ENCODE results near the gene ATG5.

The ATG5 gene

GRCh38 chr6:106186714-106187113, 138.8 kb downstream of the ATG5 start:
- Histone ChIP-seq H3K4me1 (ENCODE audit: insufficient read depth, low read length) (no peaks in the 10 kb centered on the region), H3K9ac (ENCODE audit: low read length) (no peak overlapping the region), H3K27ac (ENCODE audit: low read depth, low read length) (no peak overlapping the region), H3K4me3 (ENCODE audit: low read depth in 1 of 2, low read length in 2 of 2) (no peak overlapping the region), H3K36me3 (ENCODE audit: insufficient read depth, low read length) (peaks cover 6% of the 10 kb centered on the region), H3K9me3 (ENCODE audit: low read length) (no peaks in the 10 kb centered on the region), H3K27me3 (ENCODE audit: control insufficient read depth in 1 of 2, insufficient read depth in 2 of 2, low read length in 2 of 2) (no peaks in the 10 kb centered on the region)

- Histone ChIP-seq H3K36me3 (ENCODE audit: insufficient read depth, low read length) (peaks cover 6% of the 10 kb centered on the region), H3K4me1 (ENCODE audit: insufficient read depth, low read length) (no peaks in the 10 kb centered on the region), H3K27ac (ENCODE audit: low read depth, low read length) (no peak overlapping the region), H3K9ac (ENCODE audit: low read length) (no peak overlapping the region), H3K9me3 (ENCODE audit: low read length) (no peaks in the 10 kb centered on the region), H3K4me3 (ENCODE audit: low read depth in 1 of 2, low read length in 2 of 2) (no peak overlapping the region), H3K27me3 (ENCODE audit: control insufficient read depth in 1 of 2, insufficient read depth in 2 of 2, low read length in 2 of 2) (no peaks in the 10 kb centered on the region)
These were observed 139.4 kb downstream of the ATG5 start for GRCh38 chr6:106186172-106186571.

- Histone ChIP-seq H3K4me3 (ENCODE audit: low read depth in 1 of 2, low read length in 2 of 2) (no peak overlapping the region), H3K9me3 (ENCODE audit: low read length) (no peaks in the 10 kb centered on the region)
These were observed 139.9 kb downstream of the ATG5 start for GRCh38 chr6:106185615-106186014.

DNA sequence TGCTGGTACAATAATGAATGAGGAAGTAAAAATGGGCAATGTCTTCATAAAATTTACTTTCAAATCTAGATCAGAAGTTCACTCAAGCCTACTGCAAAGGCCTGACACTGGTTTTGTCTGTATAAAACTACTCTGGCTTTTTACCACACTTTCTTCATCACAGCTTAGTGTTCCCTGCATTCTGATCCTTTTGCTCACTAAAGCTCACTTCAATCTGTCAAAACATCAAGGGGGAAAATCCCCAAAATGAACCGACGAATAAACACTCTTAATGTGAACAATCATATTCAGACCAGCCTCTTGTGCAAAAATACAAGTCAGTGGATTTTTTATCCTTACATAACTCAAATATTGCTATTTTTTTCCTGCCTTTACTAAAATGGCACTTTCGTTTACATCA, 140.9 kb downstream of the ATG5 start:
- Histone ChIP-seq H3K4me1 (ENCODE audit: insufficient read depth, low read length) (no peaks in the 10 kb centered on the region), H3K9me3 (ENCODE audit: low read length) (no peaks in the 10 kb centered on the region), H3K36me3 (ENCODE audit: insufficient read depth, low read length) (peaks cover 6% of the 10 kb centered on the region), H3K4me3 (ENCODE audit: low read depth in 1 of 2, low read length in 2 of 2) (no peak overlapping the region), H3K9ac (ENCODE audit: low read length) (no peak overlapping the region), H3K27ac (ENCODE audit: low read depth, low read length) (no peak overlapping the region), H3K27me3 (ENCODE audit: control insufficient read depth in 1 of 2, insufficient read depth in 2 of 2, low read length in 2 of 2) (no peaks in the 10 kb centered on the region)

More at GRCh38 chr6:106185615-106186014, 139.9 kb downstream of the ATG5 start:
- Histone ChIP-seq H3K9ac (ENCODE audit: low read length) (no peak overlapping the region), H3K27me3 (ENCODE audit: control insufficient read depth in 1 of 2, insufficient read depth in 2 of 2, low read length in 2 of 2) (no peaks in the 10 kb centered on the region), H3K36me3 (ENCODE audit: insufficient read depth, low read length) (peaks cover 6% of the 10 kb centered on the region), H3K4me1 (ENCODE audit: insufficient read depth, low read length) (no peaks in the 10 kb centered on the region), H3K27ac (ENCODE audit: low read depth, low read length) (no peak overlapping the region)

GRCh38 chr6:106183430-106183829, 142.1 kb downstream of the ATG5 start:
- H3K4me1 ChIP-seq (ENCODE audit: insufficient read depth, low read length), result no peaks in the 10 kb centered on the region
- peaks cover 6% of the 10 kb centered on the region for H3K36me3 ChIP-seq (ENCODE audit: insufficient read depth, low read length)
- H3K9ac ChIP-seq (ENCODE audit: low read length), result no peak overlapping the region
- H3K4me3 ChIP-seq (ENCODE audit: low read depth in 1 of 2, low read length in 2 of 2), result no peak overlapping the region
- H3K9me3 ChIP-seq (ENCODE audit: low read length), result no peaks in the 10 kb centered on the region
- no peaks in the 10 kb centered on the region for H3K27me3 ChIP-seq (ENCODE audit: control insufficient read depth in 1 of 2, insufficient read depth in 2 of 2, low read length in 2 of 2)
- no peak overlapping the region for H3K27ac ChIP-seq (ENCODE audit: low read depth, low read length)

DNA sequence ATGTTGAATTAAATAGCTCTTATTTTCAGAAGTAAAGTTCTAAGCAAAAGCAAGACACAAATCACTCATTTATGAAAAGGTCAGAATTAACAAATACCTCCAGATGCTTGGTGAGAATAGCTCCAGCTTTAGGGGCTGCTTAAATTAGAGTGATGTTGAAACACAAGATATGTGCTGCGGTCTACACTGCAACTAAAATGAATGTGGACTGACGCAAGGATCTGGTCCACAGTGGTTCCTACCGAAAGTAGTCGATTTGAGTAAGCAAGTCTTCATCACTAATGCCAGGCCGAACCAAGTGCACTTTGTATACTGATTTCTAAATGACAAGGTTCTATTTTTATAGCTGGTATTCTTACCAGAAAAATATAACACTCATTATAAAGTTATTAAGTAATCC, 143.1 kb downstream of the ATG5 start:
- no peak overlapping the region for H3K27ac ChIP-seq (ENCODE audit: low read depth, low read length)
- H3K4me3 ChIP-seq (ENCODE audit: low read depth in 1 of 2, low read length in 2 of 2), result no peak overlapping the region
- no peaks in the 10 kb centered on the region for H3K9me3 ChIP-seq (ENCODE audit: low read length)
- no peak overlapping the region for H3K9ac ChIP-seq (ENCODE audit: low read length)
- H3K36me3 ChIP-seq (ENCODE audit: insufficient read depth, low read length), result peaks cover 6% of the 10 kb centered on the region
- H3K4me1 ChIP-seq (ENCODE audit: insufficient read depth, low read length), result no peaks in the 10 kb centered on the region
- no peaks in the 10 kb centered on the region for H3K27me3 ChIP-seq (ENCODE audit: control insufficient read depth in 1 of 2, insufficient read depth in 2 of 2, low read length in 2 of 2)

- Histone ChIP-seq H3K4me1 (ENCODE audit: insufficient read depth, low read length) (no peaks in the 10 kb centered on the region), H3K27ac (ENCODE audit: low read depth, low read length) (no peak overlapping the region), H3K9ac (ENCODE audit: low read length) (no peak overlapping the region), H3K36me3 (ENCODE audit: insufficient read depth, low read length) (peaks cover 6% of the 10 kb centered on the region), H3K9me3 (ENCODE audit: low read length) (no peaks in the 10 kb centered on the region), H3K27me3 (ENCODE audit: control insufficient read depth in 1 of 2, insufficient read depth in 2 of 2, low read length in 2 of 2) (no peaks in the 10 kb centered on the region), H3K4me3 (ENCODE audit: low read depth in 1 of 2, low read length in 2 of 2) (no peak overlapping the region)
These were observed 143.7 kb downstream of the ATG5 start for GRCh38 chr6:106181664-106182418.

- Histone ChIP-seq H3K36me3 (ENCODE audit: insufficient read depth, low read length) (no peaks in the 10 kb centered on the region), H3K27ac (ENCODE audit: low read depth, low read length) (no peak overlapping the region), H3K4me1 (ENCODE audit: insufficient read depth, low read length) (no peaks in the 10 kb centered on the region), H3K9me3 (ENCODE audit: low read length) (no peaks in the 10 kb centered on the region), H3K4me3 (ENCODE audit: low read depth in 1 of 2, low read length in 2 of 2) (no peak overlapping the region), H3K9ac (ENCODE audit: low read length) (no peak overlapping the region), H3K27me3 (ENCODE audit: control insufficient read depth in 1 of 2, insufficient read depth in 2 of 2, low read length in 2 of 2) (no peaks in the 10 kb centered on the region)
These were observed 145.4 kb downstream of the ATG5 start for GRCh38 chr6:106180208-106180607.

- Histone ChIP-seq H3K27me3 (ENCODE audit: control insufficient read depth in 1 of 2, insufficient read depth in 2 of 2, low read length in 2 of 2) (no peaks in the 10 kb centered on the region), H3K9ac (ENCODE audit: low read length) (no peak overlapping the region), H3K27ac (ENCODE audit: low read depth, low read length) (no peak overlapping the region), H3K9me3 (ENCODE audit: low read length) (no peaks in the 10 kb centered on the region), H3K36me3 (ENCODE audit: insufficient read depth, low read length) (no peaks in the 10 kb centered on the region), H3K4me1 (ENCODE audit: insufficient read depth, low read length) (no peaks in the 10 kb centered on the region), H3K4me3 (ENCODE audit: low read depth in 1 of 2, low read length in 2 of 2) (no peak overlapping the region)
These were observed 146.7 kb downstream of the ATG5 start for GRCh38 chr6:106178900-106179299.

DNA sequence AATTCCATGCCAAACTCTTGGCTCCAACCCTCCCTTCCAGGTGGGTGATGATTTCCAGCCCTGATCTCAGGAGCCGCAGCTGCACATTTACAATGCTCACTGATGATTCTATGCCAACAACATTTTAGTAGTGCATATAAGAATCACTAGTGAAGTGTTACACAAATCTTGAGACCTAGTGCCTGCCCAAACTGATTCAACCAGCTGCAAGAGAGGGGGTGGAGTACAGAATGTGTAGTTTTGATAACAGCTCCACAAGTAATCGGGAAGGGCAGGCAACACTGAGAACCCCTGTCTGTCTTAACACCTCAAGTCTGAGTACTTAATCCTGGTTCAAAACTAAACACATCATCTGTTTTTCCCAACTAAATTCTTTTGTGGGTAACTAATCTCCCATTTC, 147.8 kb downstream of the ATG5 start:
- Histone ChIP-seq H3K9me3 (ENCODE audit: low read length) (no peaks in the 10 kb centered on the region), H3K4me3 (ENCODE audit: low read depth in 1 of 2, low read length in 2 of 2) (no peak overlapping the region), H3K4me1 (ENCODE audit: insufficient read depth, low read length) (no peaks in the 10 kb centered on the region), H3K27me3 (ENCODE audit: control insufficient read depth in 1 of 2, insufficient read depth in 2 of 2, low read length in 2 of 2) (no peaks in the 10 kb centered on the region), H3K27ac (ENCODE audit: low read depth, low read length) (no peak overlapping the region), H3K36me3 (ENCODE audit: insufficient read depth, low read length) (no peaks in the 10 kb centered on the region), H3K9ac (ENCODE audit: low read length) (no peak overlapping the region)

DNA sequence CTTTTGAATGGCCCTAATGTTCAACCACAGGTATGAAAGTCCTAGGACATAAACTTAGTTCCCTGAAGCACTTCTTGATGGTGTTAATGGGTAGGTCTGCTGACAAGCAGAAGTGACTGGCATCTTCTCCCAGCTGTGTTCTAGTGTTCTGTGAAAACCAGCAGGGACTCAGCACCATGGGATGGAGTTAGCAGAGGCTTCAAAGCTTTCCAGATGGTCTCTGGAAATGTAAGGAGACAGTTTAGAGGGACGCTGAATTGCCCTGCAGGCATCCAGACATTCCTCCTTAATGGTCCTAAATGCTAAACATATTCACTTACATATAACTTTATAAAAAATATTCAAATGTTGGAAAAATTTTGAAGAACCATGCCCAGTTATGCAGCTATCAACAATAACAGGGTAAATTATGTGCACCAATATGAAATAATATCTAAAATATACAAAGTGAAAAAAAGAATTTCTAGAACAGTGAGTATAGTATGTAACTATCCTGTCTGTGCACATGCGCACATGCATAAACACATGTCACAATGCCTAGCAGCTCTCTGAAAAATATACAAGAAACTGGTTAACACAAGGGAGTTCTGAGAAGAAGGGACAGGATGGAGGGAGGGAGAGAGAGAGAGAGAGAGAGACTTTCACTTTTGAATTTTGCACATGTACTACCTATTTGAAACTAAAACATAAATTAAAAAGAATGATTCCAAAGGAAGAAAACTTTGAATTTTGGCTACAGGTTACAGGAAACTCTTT, 152.3 kb downstream of the ATG5 start:
- H3K27ac ChIP-seq (ENCODE audit: low read depth, low read length), result no peak overlapping the region
- no peaks in the 10 kb centered on the region for H3K4me1 ChIP-seq (ENCODE audit: insufficient read depth, low read length)
- H3K27me3 ChIP-seq (ENCODE audit: control insufficient read depth in 1 of 2, insufficient read depth in 2 of 2, low read length in 2 of 2), result no peaks in the 10 kb centered on the region
- no peak overlapping the region for H3K4me3 ChIP-seq (ENCODE audit: low read depth in 1 of 2, low read length in 2 of 2)
- H3K36me3 ChIP-seq (ENCODE audit: insufficient read depth, low read length), result no peaks in the 10 kb centered on the region
- no peaks in the 10 kb centered on the region for H3K9me3 ChIP-seq (ENCODE audit: low read length)
- H3K9ac ChIP-seq (ENCODE audit: low read length), result no peak overlapping the region
